Neuronal stem cell (in vitro differentiated cells): ENCODE results near the gene SYT3.

ENCODE experiments used
- DNase-seq: peaks from one replicate; pipeline ENCODE4 v3.0.0-alpha.2; 2013; ENCODE audit warnings: low spot score
- H2AFZ ChIP-seq: one replicate; pipeline ENCODE4 v1.6.1; 2013; ENCODE audit warnings: mild to moderate bottlenecking, low read length, inconsistent platforms
- H2AK5ac ChIP-seq: 2 replicates; pipeline ENCODE4 v1.6.1; 2013; ENCODE audit warnings: low read depth, mild to moderate bottlenecking, inconsistent platforms, low read length, moderate library complexity, mixed read lengths
- H2BK120ac ChIP-seq: 2 replicates; pipeline ENCODE4 v1.6.1; 2013; ENCODE audit warnings: low read depth, mild to moderate bottlenecking, inconsistent platforms, low read length, moderate library complexity, mixed read lengths
- H2BK12ac ChIP-seq: one replicate; pipeline ENCODE4 v1.6.1; 2013; ENCODE audit warnings: low read length, inconsistent platforms
- H2BK15ac ChIP-seq: 2 replicates; pipeline ENCODE4 v1.6.1; 2013; ENCODE audit warnings: mild to moderate bottlenecking, low read length, inconsistent platforms, mixed read lengths
- H2BK5ac ChIP-seq: one replicate; pipeline ENCODE4 v1.6.1; 2013; ENCODE audit warnings: inconsistent platforms, mild to moderate bottlenecking, low read length, moderate library complexity
- H3K14ac ChIP-seq: one replicate; pipeline ENCODE4 v1.6.1; 2013; ENCODE audit warnings: low read length, inconsistent platforms
- H3K18ac ChIP-seq: 2 replicates; pipeline ENCODE4 v1.6.1; 2013; ENCODE audit warnings: low read length, inconsistent platforms
- H3K23ac ChIP-seq: 2 replicates; pipeline ENCODE4 v1.6.1; 2013; ENCODE audit warnings: low read depth, mild to moderate bottlenecking, mixed read lengths, low read length, inconsistent platforms; ENCODE audit not compliant: poor library complexity
- H3K27ac ChIP-seq: replicated peaks from 3 replicates; pipeline ENCODE4 v1.5.1; 2013; ENCODE audit warnings: low read length, inconsistent platforms
- H3K27me3 ChIP-seq, 3 experiments: 2 replicates each; pipeline ENCODE4 v1.6.1; 2013; ENCODE audit warnings: low read length in 3 of 3, mild to moderate bottlenecking in 2 of 3, inconsistent platforms in 1 of 3, low read depth in 1 of 3, mixed read lengths in 1 of 3, moderate library complexity in 1 of 3; ENCODE audit not compliant: control insufficient read depth in 3 of 3, insufficient read depth in 3 of 3
- H3K36me3 ChIP-seq, 2 donors: replicated peaks in 1 of 2; 2 replicates each; pipeline ENCODE4 v1.6.1; 2013; ENCODE audit warnings: low read length in 2 of 2; ENCODE audit not compliant: control insufficient read depth in 2 of 2, insufficient read depth in 2 of 2
- H3K4ac ChIP-seq: 2 replicates; pipeline ENCODE4 v1.6.1; 2013; ENCODE audit warnings: inconsistent platforms, mild to moderate bottlenecking, low read length, moderate library complexity
- H3K4me1 ChIP-seq, 2 donors: 1 replicate in 1 of 2; 2 replicates in 1 of 2; pipeline ENCODE4 v1.6.1; 2013; ENCODE audit warnings: low read length in 2 of 2, low read depth in 1 of 2; ENCODE audit not compliant: control insufficient read depth in 2 of 2, insufficient read depth in 1 of 2
- H3K4me2 ChIP-seq: one replicate; pipeline ENCODE4 v1.6.1; 2013; ENCODE audit warnings: mild to moderate bottlenecking, low read length, inconsistent platforms; ENCODE audit not compliant: insufficient read depth, poor library complexity, severe bottlenecking
- H3K4me3 ChIP-seq, 2 donors: 2 replicates each; pipeline ENCODE4 v1.5.1; 2013; ENCODE audit warnings: low read length in 2 of 2, mild to moderate bottlenecking in 2 of 2, inconsistent platforms in 1 of 2, moderate library complexity in 1 of 2
- H3K79me1 ChIP-seq: one replicate; pipeline ENCODE4 v1.6.1; 2013; ENCODE audit warnings: low read depth, mild to moderate bottlenecking, inconsistent platforms, low read length, moderate library complexity
- H3K9ac ChIP-seq: one replicate; pipeline ENCODE4 v1.6.1; 2013; ENCODE audit warnings: mild to moderate bottlenecking, low read depth, low read length, inconsistent platforms; ENCODE audit not compliant: poor library complexity
- H3K9me3 ChIP-seq, 2 donors: replicated peaks in 1 of 2; 2 replicates each; pipeline versions ENCODE3 to v1.6.1; 2013; ENCODE audit warnings: low read length in 2 of 2, mild to moderate bottlenecking in 2 of 2, inconsistent platforms in 1 of 2, low read depth in 1 of 2, mixed read lengths in 1 of 2, moderate library complexity in 1 of 2; ENCODE audit not compliant: control insufficient read depth in 2 of 2, insufficient read depth in 1 of 2
- H4K8ac ChIP-seq: one replicate; pipeline ENCODE4 v1.6.1; 2013; ENCODE audit warnings: low read depth, mild to moderate bottlenecking, inconsistent platforms, low read length, moderate library complexity
- H4K91ac ChIP-seq: one replicate; pipeline ENCODE4 v1.6.1; 2013; ENCODE audit warnings: low read length, low read depth, mild to moderate bottlenecking, inconsistent platforms; ENCODE audit not compliant: poor library complexity
- WGBS, 2 donors: extraction: QIAGEN DNeasy Blood & Tissue Kit; methylation state at CpG; one replicate each; pipeline ENCODE4 v1.1.7; 2013; ENCODE audit warnings: missing lambda C conversion rate in 2 of 2, mixed read lengths in 1 of 2; ENCODE audit not compliant: insufficient read length in 2 of 2, insufficient replicate concordance in 1 of 2; ENCODE audit errors: extremely low coverage in 2 of 2; 5-methylcytosine and 5-hydroxymethylcytosine counted together

Gene SYT3

DNA sequence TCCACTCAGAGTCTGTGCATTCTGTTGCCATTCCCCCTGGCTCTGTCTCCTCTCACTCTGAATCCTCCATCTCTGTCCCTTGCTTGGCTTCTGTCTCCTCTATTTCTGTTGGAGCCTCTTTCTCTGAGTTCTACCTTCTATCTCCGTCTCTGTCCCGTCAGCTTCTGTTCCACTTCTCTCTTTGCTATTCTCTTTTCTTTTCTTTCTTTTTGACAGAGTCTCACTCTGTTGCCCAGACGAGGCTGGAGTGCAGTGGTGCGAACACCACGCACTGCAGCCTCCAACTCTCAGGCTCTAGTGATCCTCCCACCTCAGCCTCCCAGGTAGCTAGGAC, 37.6 kb downstream of the SYT3 start:
- no peak overlapping the region for H3K23ac ChIP-seq
- H3K36me3 ChIP-seq: no peaks in the 10 kb centered on the region
- H4K8ac ChIP-seq: no peak overlapping the region
- H3K4ac ChIP-seq: no peak overlapping the region
- H3K14ac ChIP-seq: no peak overlapping the region
- H3K79me1 ChIP-seq: no peaks in the 10 kb centered on the region
- no CpG with 5 or more reads among the region's 5 CpGs for WGBS, 2 donors
- peaks cover 0 to 26% (median 16%) of the 10 kb centered on the region in 3 experiments for H3K27me3 ChIP-seq
- no peak overlapping the region for H2BK12ac ChIP-seq
- no peak overlapping the region for H2BK15ac ChIP-seq
- no peak overlapping the region for H3K4me2 ChIP-seq
- H2AK5ac ChIP-seq: no peak overlapping the region
- H3K9me3 ChIP-seq: peaks cover under 1 to 4% of the 10 kb centered on the region in 2 donors
- H4K91ac ChIP-seq: no peak overlapping the region
- no peak overlapping the region for H3K18ac ChIP-seq
- peaks cover 0 to 2% of the 10 kb centered on the region in 2 donors for H3K4me1 ChIP-seq
- H2BK5ac ChIP-seq: no peak overlapping the region
- no peak for DNase-seq
- no peak overlapping the region for H3K4me3 ChIP-seq
- H3K9ac ChIP-seq: no peak overlapping the region
- no peak overlapping the region for H3K27ac ChIP-seq
- H2BK120ac ChIP-seq: no peak overlapping the region
- H2AFZ ChIP-seq: no peak overlapping the region

DNA sequence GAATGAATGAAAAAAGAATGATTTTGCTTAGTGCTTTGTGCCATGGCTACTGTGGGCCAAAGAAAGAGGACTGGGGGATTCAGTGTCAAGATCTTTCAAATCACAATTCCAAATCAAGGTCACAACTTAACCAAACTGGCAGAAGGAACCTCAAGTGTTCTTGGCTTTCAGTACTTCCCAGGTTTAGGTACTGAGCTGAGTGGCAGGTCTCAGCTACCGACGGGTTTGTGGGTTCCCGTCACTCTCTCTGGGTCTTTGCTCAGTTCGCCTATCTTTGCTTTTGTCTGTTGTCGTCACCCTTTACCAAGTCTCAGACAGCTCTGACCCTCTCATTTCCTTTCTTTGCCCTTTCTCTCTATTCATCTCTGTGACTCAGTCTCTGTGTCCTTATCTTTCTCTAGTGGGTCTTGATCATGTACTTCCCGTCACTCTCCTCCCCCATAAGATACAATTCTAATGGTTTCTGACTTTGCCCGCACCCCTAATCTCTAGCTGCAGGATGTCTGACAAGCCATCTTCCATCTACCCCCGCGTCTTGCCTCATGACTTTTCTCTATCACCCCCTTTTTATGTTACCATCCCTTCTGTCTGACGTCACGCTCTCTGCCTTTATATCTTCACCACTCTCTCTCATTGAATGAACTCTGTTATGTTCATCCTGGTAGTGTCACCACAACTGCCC, 38.1 kb downstream of the SYT3 start:
- Histone ChIP-seq H3K27ac (no peak overlapping the region), H3K23ac (no peak overlapping the region), H2BK15ac (no peak overlapping the region), H2BK12ac (no peak overlapping the region), H3K14ac (no peak overlapping the region), H3K9ac (no peak overlapping the region), H3K36me3 (no peaks in the 10 kb centered on the region), H3K4ac (no peak overlapping the region), H4K8ac (no peak overlapping the region), H3K4me2 (no peak overlapping the region), H4K91ac (no peak overlapping the region), H2BK120ac (no peak overlapping the region), H2BK5ac (no peak overlapping the region), H3K79me1 (no peaks in the 10 kb centered on the region), H2AFZ (no peak overlapping the region), H3K4me1 (peaks cover 0 to 2% of the 10 kb centered on the region in 2 donors), H3K27me3 (peaks cover 0 to 21% (median 12%) of the 10 kb centered on the region in 3 experiments), H3K9me3 (peaks cover 0 to 2% of the 10 kb centered on the region in 2 donors), H3K4me3 (no peak overlapping the region), H3K18ac (no peak overlapping the region), H2AK5ac (no peak overlapping the region)
- WGBS, 2 donors: no CpG with 5 or more reads among the region's 11 CpGs
- DNase-seq: no peak

DNA sequence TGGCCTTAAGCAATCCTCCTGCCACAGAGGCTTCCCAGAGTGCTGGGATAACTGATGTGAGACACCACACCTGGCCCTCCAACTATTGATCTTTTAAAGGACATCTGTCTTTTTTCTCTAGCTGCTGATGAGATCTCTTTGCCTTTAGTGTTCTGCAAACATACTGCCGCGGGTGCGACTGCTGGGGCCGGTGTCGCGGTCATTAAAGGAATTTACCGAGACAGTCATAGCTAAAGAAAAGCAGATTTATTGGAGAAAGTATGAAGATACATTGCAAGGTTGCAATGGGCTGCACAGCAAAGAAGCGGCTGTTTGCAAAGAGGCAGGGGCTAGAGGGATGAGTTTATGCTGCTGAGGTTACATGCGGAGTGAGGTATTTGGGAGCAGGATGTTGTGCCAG, 40.3 kb downstream of the SYT3 start:
- H2BK12ac ChIP-seq: no peak overlapping the region
- WGBS, 2 donors: no CpG with 5 or more reads among the region's 9 CpGs
- no peak for DNase-seq

DNA sequence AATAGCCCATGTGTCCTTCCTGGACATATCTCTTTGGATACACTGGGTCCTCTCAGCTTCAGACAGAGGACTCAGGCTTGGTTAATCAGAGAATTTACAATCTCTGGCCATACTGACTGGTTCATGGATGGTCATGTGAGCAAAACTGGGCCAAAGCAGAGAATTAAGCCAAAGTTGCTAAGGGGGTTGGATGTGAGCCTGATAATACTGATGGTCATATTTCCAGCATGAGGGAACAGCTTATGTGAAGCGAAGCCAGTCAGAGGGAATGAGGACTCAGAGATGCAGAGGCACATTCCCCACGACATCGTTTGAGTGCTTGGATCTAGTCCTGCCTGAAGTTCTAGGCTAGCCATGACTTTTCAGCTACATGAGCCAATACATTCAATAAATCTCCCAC, 49.5 kb downstream of the SYT3 start:
- no peaks in the 10 kb centered on the region for H3K9me3 ChIP-seq
- H4K8ac ChIP-seq: no peak overlapping the region
- no peak overlapping the region for H2AK5ac ChIP-seq
- no peak overlapping the region for H3K4me3 ChIP-seq
- no peak overlapping the region for H2BK120ac ChIP-seq
- H2BK5ac ChIP-seq: no peak overlapping the region
- no peaks in the 10 kb centered on the region for H3K79me1 ChIP-seq
- no peaks in the 10 kb centered on the region for H3K36me3 ChIP-seq
- H3K9ac ChIP-seq: no peak overlapping the region
- H3K23ac ChIP-seq: no peak overlapping the region
- no peak overlapping the region for H2AFZ ChIP-seq
- no peak overlapping the region for H3K4me2 ChIP-seq
- no peak for DNase-seq
- H3K4me1 ChIP-seq: no peaks in the 10 kb centered on the region
- H3K4ac ChIP-seq: no peak overlapping the region
- H4K91ac ChIP-seq: no peak overlapping the region
- H3K18ac ChIP-seq: no peak overlapping the region
- no peak overlapping the region for H2BK12ac ChIP-seq
- H3K14ac ChIP-seq: no peak overlapping the region
- WGBS, 2 donors: no CpG with 5 or more reads among the region's 3 CpGs
- no peak overlapping the region for H2BK15ac ChIP-seq
- H3K27me3 ChIP-seq: peaks cover 0 to 6% (median 0%) of the 10 kb centered on the region in 3 experiments
- H3K27ac ChIP-seq: no peak overlapping the region

More for the DNA sequence above, 40.3 kb downstream of the SYT3 start:
- Histone ChIP-seq H3K36me3 (no peaks in the 10 kb centered on the region), H3K23ac (no peak overlapping the region), H3K4me2 (no peak overlapping the region), H2BK120ac (no peak overlapping the region), H3K4me3 (no peak overlapping the region), H4K8ac (no peak overlapping the region), H3K4ac (no peak overlapping the region), H3K27me3 (peaks cover 0 to 20% (median 10%) of the 10 kb centered on the region in 3 experiments), H3K4me1 (no peaks in the 10 kb centered on the region), H2BK5ac (no peak overlapping the region), H3K14ac (no peak overlapping the region), H2BK15ac (no peak overlapping the region), H3K27ac (no peak overlapping the region), H3K79me1 (no peaks in the 10 kb centered on the region), H3K18ac (no peak overlapping the region), H3K9me3 (no peaks in the 10 kb centered on the region), H3K9ac (no peak overlapping the region), H2AFZ (no peak overlapping the region), H2AK5ac (no peak overlapping the region), H4K91ac (no peak overlapping the region)
